ENCODE data around the gene RASA2. TPM values are rescaled to one million over a fixed set of nuclear protein-coding genes. Genes with fewer than 3 reads are reported as not detected.

Gene RASA2
- total RNA-seq, 1 experiment from 2014 or later: 17.1 TPM

- no peak for DNase-seq
- Histone ChIP-seq H3K27me3 (ENCODE audit: insufficient read depth, low read depth) (no peaks in the 10 kb centered on the region), H3K9me2 (ENCODE audit: insufficient read depth) (no peaks in the 10 kb centered on the region), H2AFZ (no peak overlapping the region), H3K4me3 (no peak overlapping the region), H3K79me2 (ENCODE audit: low read depth) (no peaks in the 10 kb centered on the region), H4K20me1 (ENCODE audit: insufficient read depth) (no peaks in the 10 kb centered on the region), H3K4me2 (no peak overlapping the region), H3F3A (ENCODE audit: insufficient read depth, low read depth) (no peaks in the 10 kb centered on the region), H3K9me3 (ENCODE audit: insufficient read depth, low read depth) (0 out of 2 replicates have a peak, but pooled peaks cover 5% of the 10 kb centered on the region), H3K4me1 (replicated peaks; ENCODE audit: insufficient read depth) (no peaks in the 10 kb centered on the region), H3K36me3 (ENCODE audit: low read depth) (peaks cover 11% of the 10 kb centered on the region; the same call in 1 of the 2 replicates), H3K27ac (no peak overlapping the region)
- ChIA-PET POLR2A (ENCODE audit: unreplicated experiment) (no interaction called here), CTCF (no interaction called here)
- no peak for TF ChIP-seq CTCF (conservative IDR thresholded peaks at IDR 0.05)
- intact Hi-C loops (cut with micrococcal nuclease; ENCODE audit: unreplicated experiment): no loop called here
- no TSS peak for BruUV-seq (replicated peaks)
Observed at GRCh38 chr3:141546081-141546480, 59.3 kb downstream of the RASA2 start.

- no peak overlapping the region for H3K27ac ChIP-seq
- DNase-seq: no peak
- intact Hi-C loops (cut with micrococcal nuclease; ENCODE audit: unreplicated experiment): no loop called here
- H3K4me1 ChIP-seq (replicated peaks; ENCODE audit: insufficient read depth): no peaks in the 10 kb centered on the region
- no peak overlapping the region for H2AFZ ChIP-seq
- no peak overlapping the region for H3K4me3 ChIP-seq
- H3K4me2 ChIP-seq: no peak overlapping the region
- BruUV-seq (replicated peaks): no TSS peak
- no peaks in the 10 kb centered on the region for H3K27me3 ChIP-seq (ENCODE audit: insufficient read depth, low read depth)
- H4K20me1 ChIP-seq (ENCODE audit: insufficient read depth): no peaks in the 10 kb centered on the region
- no peaks in the 10 kb centered on the region for H3K79me2 ChIP-seq (ENCODE audit: low read depth)
- no peak for TF ChIP-seq EZH2 (IDR thresholded peaks at IDR 0.05; ENCODE audit: low read depth)
- TF ChIP-seq CTCF (conservative IDR thresholded peaks at IDR 0.05): no peak
- no peaks in the 10 kb centered on the region for H3F3A ChIP-seq (ENCODE audit: insufficient read depth, low read depth)
- no peaks in the 10 kb centered on the region for H3K9me2 ChIP-seq (ENCODE audit: insufficient read depth)
- peaks cover 11% of the 10 kb centered on the region; the same call in 1 of the 2 replicates for H3K36me3 ChIP-seq (ENCODE audit: low read depth)
- H3K9me3 ChIP-seq (ENCODE audit: insufficient read depth, low read depth): 0 out of 2 replicates have a peak, but pooled peaks cover 5% of the 10 kb centered on the region
- CTCF ChIA-PET: no interaction called here
- POLR2A ChIA-PET (ENCODE audit: unreplicated experiment): no interaction called here
Observed at GRCh38 chr3:141546586-141546985, 59.8 kb downstream of the RASA2 start.

GRCh38 chr3:141547791-141548190 is 61.0 kb downstream of the RASA2 start:
- Histone ChIP-seq H3K4me1 (replicated peaks; ENCODE audit: insufficient read depth) (no peaks in the 10 kb centered on the region), H3K27ac (no peak overlapping the region), H3K36me3 (ENCODE audit: low read depth) (peaks cover 11% of the 10 kb centered on the region), H3K79me2 (ENCODE audit: low read depth) (no peaks in the 10 kb centered on the region), H2AFZ (no peak overlapping the region), H3K4me3 (no peak overlapping the region), H3K9me3 (ENCODE audit: insufficient read depth, low read depth) (0 out of 2 replicates have a peak, but pooled peaks cover 5% of the 10 kb centered on the region), H3K27me3 (ENCODE audit: insufficient read depth, low read depth) (no peaks in the 10 kb centered on the region), H3K4me2 (no peak overlapping the region), H3K9me2 (ENCODE audit: insufficient read depth) (no peaks in the 10 kb centered on the region), H4K20me1 (ENCODE audit: insufficient read depth) (no peaks in the 10 kb centered on the region), H3F3A (ENCODE audit: insufficient read depth, low read depth) (no peaks in the 10 kb centered on the region)
- ChIA-PET CTCF (no interaction called here), POLR2A (ENCODE audit: unreplicated experiment) (no interaction called here)
- intact Hi-C loops (cut with micrococcal nuclease; ENCODE audit: unreplicated experiment): no loop called here
- no peak for TF ChIP-seq CTCF (conservative IDR thresholded peaks at IDR 0.05)
- no peak for TF ChIP-seq EZH2 (IDR thresholded peaks at IDR 0.05; ENCODE audit: low read depth)
- no TSS peak for BruUV-seq (replicated peaks)
- no peak for DNase-seq

Measured in PC-9 (cell line).